Hepatocyte (in vitro differentiated cells): Measurements from ENCODE around the gene ANAPC2.

ENCODE experiments used
- CTCF ChIP-seq: fragments of 200-600 bp; sonication (generic); IDR thresholded peaks from 2 replicates; pipeline ENCODE4 v1.5.1; 2016; ENCODE audit warnings: antibody characterized with exemption, mild to moderate bottlenecking; ENCODE audit not compliant: poor library complexity
- EZH2phosphoT487 ChIP-seq: fragments of 200-600 bp; sonication (generic); IDR thresholded peaks from one replicate; pipeline ENCODE4 v1.6.1; 2018; ENCODE audit warnings: antibody characterized with exemption, mild to moderate bottlenecking, low read depth, moderate library complexity; ENCODE audit not compliant: unreplicated experiment, severe bottlenecking

- TF ChIP-seq CTCF (no peak), EZH2phosphoT487 (no peak)
These were observed 12.9 kb downstream of the ANAPC2 start for GRCh38 chr9:137175345-137175961.
